Measurements from ENCODE around the gene ANXA4. TPM values are rescaled to one million over a fixed set of nuclear protein-coding genes. Genes with fewer than 3 reads are reported as not detected.
"Not testable (repeated sequence)": the region's sequence is repeated elsewhere in the genome, so short reads cannot be mapped to it uniquely, and the experiment has no call there.

Gene ANXA4
- total RNA-seq, 2 experiments from 2014 or later, result 27.6 to 28.0 TPM

DNA sequence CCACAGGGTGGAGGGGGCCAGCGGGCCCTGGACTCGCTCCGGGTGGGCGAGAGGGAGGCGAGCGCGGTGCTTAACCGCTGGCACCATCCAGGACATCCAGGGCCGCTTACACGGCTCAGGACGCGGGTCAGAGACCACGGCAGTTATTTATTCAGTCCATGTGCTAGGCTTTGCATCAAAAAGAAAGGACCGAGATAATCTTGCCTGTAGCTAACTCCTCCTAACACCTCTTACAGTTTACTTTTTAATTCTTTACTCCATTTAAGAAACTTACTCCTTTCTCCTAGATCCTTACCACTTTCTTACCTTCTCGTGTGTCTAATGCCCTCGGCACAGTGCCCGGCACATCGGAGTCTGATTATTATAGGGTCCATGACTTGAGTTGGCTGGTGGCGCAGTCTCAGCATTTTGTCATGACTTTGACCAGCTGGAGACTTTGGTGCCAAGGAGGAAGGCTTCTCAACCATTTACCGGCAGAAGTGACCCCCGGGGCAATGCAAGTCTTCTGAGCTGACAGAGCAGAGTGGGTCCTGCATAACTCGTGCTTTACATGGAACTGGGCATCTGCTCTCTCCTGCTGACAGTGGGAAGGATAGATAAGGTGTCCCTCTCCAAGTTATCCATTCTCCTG is 503 bp downstream of the ANXA4 start:
- ChIA-PET POLR2A (interaction anchor here (1.1 kb wide), 1 partner anchor 515 kb away, joined by 3 read pairs; the partner anchor contains the start of gene PCYOX1), CTCF (interaction anchor here (0.6 to 4.4 kb wide), 5 partner anchors 9 to 24 kb away, joined by 3 to 27 read pairs (median 3); no protein-coding TSS in a partner anchor)

DNA sequence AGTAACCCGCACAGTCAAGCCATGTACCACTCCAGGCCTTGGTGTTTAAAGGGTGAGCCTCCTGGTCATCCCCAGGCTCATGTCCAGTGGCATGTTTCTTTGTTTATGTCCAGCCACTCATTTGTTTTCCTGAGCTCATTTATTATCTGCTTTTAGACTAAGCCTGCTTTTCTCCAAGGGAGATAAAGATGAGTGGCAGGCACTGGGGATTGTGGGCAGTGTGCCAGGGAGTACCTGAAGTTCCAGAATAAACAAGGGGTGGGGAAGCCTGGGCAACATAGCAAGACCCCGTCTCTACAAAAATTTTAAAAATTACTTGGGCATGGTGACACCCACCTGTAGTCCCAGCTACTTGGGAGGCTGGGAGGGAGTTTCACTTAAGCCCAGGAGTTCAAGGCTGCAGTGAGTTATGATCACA is 1.9 kb downstream of the ANXA4 start:
- ChIA-PET CTCF (interaction anchor here (0.6 to 1.8 kb wide), 3 partner anchors 15 to 123 kb away, joined by 3 to 8 read pairs (median 7); no protein-coding TSS in a partner anchor), POLR2A (no interaction called here)

DNA sequence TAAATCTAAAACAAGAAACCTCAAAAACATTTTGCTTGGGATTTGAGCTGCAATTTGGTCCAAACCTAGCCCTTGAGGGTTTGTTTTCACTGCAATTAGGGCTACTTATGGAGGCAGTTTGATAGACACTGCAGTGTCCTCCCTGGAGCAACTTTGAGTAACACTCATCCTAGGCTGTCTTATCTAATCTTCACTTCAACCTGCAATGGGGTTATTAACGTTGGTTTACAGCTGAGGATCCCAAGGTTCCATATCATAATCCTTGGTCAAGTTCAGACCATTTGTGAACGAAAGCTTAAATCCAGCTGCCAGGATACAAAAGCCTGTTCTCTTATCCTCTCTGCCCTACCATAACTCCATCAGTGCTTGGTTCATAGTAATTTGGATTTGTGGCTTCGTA is 2.5 kb downstream of the ANXA4 start:
- POLR2A ChIA-PET, result no interaction called here
- CTCF ChIA-PET, result interaction anchor here (0.6 to 2.5 kb wide), 4 partner anchors 14 to 122 kb away, joined by 3 to 8 read pairs (median 7); no protein-coding TSS in a partner anchor

DNA sequence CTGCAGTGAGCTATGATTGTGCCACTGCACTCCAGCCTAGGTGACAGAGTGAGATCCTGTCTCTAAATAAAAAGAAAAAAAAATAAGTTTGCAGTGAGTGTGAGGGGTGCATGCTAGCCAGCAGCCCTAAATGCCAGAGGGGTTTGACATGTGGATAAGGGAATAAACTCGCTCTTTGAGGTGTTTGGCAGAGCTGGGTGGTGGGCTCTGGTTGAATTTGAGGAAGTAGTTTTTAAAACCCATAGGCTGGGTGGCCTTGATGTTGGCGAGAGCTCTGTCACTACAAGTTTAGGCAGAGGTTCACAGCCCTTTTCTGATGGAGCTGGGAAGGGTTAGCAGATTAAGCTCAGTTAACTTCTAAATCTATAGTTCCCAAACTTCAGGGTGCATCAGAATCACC is 3.1 kb downstream of the ANXA4 start:
- CTCF ChIA-PET, result interaction anchor here (1.1 to 2.5 kb wide), 2 partner anchors 14 to 71 kb away, joined by 7 read pairs; no protein-coding TSS in a partner anchor
- POLR2A ChIA-PET, result no interaction called here

DNA sequence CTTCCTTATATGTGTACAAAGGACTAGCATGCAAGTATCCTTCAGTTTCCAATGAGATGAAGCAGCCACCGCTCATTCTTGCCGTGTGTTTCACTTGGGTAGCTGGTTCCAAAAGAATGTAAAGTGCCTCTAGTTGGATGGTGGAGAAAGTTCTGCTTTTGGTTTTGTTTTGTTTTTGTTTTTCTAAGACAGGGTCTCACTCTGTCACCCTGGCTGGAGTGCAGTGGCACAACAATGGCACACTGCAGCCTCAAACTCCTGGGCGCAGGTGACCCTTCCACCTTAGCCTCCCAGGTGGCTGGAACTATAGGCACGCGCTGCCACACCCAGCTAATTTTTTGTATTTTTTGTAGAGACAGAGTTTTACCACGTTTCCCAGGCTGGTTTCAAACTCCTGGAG is 8.3 kb downstream of the ANXA4 start:
- ChIA-PET POLR2A (no interaction called here), CTCF (interaction anchor here (1.0 to 2.6 kb wide), 2 partner anchors 13 to 26 kb away, joined by 3 to 10 read pairs; no protein-coding TSS in a partner anchor)

DNA sequence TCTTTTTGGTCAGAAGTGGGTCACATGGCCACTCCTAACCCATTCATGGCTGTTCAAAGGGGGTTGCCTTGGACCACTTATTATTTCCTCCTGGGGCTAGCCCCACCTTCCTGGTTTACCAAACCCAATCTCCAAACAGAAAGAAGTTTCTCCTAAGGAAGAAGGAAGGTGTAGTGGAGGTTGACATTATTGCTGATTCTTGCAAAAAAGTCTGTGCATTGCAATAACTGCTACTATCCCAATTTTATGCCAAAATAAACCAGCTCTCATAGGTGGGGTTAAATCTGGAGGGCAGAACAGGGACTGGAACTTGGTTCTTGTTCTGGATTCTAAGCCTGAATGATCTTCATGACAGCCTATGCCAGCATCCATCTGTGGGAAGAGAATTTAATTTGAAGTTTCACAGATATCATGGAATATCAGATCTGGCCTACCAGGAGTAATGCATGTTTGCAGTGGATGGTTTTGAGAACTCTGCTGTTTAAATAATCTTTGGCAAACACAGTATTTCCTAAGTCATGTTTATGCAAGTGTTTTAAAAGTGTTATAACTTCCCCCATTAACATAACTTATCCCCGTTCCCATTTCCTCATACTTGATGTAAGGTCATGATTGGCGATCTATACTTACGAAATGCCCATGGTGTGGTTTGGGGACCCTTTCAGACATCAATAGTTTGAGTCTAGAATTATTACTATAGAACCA is 11.9 kb downstream of the ANXA4 start:
- POLR2A ChIA-PET, result no interaction called here
- CTCF ChIA-PET, result no interaction called here

DNA sequence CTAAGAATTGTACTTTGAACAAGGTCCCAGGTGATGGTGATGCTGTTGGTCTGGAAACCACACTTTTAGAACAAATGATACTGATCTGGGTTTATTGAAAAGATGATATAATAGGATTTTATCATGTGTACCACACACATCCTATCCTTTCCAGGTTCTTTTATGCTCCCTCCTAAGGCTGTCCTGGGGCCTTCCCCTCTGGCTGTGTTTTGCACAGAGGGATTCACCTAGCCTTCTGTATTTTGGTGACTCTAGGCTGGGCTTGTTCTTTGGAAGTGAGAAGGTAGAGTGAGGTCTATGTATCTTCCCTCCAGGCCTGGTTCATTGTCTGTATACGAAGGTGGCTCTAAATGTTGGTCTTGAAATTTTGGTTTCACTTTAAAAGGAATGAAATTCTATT is 12.7 kb downstream of the ANXA4 start:
- ChIA-PET POLR2A (no interaction called here), CTCF (no interaction called here)

DNA sequence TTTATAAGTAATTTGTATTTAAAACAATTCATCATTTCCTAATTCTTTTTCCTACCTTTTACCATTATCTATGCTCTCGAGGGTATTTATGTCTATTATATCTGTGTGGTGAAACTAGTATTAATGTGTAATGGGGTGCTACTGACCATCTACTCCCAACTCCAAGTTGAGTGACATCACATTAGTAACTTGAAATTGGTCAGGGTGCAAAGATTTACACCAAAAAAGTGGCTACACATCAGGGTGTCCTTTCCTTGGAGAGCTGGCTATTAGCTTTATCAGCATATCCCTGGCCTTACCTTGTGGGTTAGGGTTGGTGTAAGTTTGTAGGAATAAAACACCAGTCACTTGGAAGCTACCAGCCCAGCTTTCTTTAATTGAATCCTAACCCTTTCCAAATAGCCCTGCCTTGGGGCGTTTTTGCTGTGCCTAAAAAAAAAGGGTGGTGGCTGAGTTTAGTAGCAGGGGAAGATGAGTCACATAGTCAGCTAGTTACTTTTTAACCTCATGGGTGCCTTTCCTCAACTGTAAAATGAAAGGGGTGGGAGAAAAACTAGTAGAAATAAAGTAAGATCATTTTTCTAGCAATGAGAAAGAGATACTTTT is 14.0 kb downstream of the ANXA4 start:
- ChIA-PET POLR2A (interaction anchor here (0.7 to 1.3 kb wide), 2 partner anchors 15 to 158 kb away, joined by 3 to 5 read pairs; no protein-coding TSS in a partner anchor), CTCF (interaction anchor here (1.0 to 1.4 kb wide), 2 partner anchors 13 to 31 kb away, joined by 3 read pairs; no protein-coding TSS in a partner anchor)

DNA sequence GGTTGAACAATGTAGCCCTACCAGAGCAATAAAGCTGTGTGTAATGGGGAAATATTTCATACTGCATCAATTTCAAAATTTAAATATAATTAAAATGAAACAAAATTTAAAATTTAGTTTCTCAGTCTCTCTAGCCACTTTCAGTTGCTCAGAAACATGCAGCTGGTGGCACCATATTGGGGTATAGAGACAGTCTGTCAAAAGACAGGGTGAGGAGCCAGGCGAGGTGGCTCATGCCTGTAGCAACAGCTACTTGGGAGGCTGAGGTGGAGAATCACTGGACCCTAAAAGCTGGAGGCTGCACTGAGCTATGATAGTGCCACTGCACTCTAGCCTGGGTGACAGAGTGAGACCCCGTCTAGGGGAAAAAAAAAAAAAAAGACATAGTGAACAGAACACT is 20.1 kb downstream of the ANXA4 start:
- CTCF ChIA-PET, result no interaction called here
- POLR2A ChIA-PET, result interaction anchor here (0.6 kb wide), 2 partner anchors 37 kb away, joined by 3 to 6 read pairs; no protein-coding TSS in a partner anchor

DNA sequence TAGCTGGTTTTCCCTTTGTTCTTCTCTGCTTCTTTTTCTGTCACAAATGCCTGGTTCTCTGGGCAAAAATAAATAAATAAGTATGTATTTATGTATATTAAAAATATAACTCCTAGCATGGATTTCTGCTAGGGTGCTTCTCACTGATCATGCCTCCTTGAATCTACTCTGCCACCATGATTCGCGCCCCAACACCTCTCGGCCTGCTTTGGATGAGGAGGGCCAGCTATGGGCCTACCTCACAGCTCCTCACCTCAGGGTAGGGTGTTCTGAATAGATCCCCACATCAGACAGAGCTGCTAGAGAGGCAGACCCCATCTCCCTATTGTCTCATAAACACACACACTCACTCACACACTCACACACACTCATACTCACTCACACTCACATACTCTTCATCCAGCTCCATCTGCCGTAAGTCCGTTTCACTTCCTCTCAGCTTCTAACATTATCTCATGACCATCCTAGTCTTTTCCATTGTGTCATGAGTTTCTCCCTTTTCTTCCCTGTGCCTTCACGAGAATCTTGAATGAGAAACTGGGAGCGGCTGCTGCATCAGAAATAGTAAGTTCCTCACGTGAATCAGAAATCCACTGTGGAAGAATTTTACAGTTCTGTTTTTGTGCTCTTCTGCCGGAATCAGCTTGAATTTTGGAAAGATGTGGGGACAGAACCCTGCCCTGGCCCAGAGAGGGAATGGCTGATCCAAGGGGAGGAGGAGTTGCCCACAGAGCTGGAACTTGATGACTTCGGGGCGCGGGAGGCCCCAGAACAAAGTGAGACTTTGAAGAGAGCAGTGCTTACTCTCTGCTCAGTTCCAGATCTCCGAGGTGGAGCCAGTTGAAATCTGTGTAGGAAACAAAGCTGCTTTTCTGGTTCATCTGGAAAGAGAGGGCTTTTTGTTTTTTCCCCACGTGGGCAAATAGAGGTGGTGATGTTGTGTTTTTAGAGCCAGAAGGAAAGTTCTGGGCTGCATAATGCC is 20.9 kb downstream of the ANXA4 start:
- ChIA-PET CTCF (interaction anchor here (0.7 to 1.2 kb wide), 3 partner anchors 12 to 1495 kb away, joined by 3 read pairs; no protein-coding TSS in a partner anchor), POLR2A (interaction anchor here (0.6 kb wide), 1 partner anchor 37 kb away, joined by 3 read pairs; no protein-coding TSS in a partner anchor)

DNA sequence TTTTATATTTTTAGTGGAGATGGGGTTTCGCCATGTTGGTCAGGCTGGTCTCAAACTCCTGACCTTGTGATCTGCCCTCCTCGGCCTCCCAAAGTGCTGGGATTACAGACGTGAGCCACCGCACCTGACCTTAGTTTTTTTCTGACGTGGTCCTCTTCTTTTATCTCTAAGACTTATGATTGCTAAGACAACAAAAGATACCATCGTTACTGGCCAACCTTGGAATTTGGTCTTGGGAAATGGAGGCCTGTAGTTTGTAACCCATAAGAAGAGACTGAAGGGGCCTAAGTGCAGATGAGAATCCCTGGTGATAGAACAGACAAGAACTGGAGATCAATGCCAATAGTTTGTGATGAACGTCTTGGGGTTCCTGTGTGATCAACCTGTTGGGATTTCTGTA is 21.9 kb downstream of the ANXA4 start:
- CTCF ChIA-PET, result interaction anchor here (0.9 to 1.2 kb wide), 2 partner anchors 13 to 23 kb away, joined by 3 read pairs; no protein-coding TSS in a partner anchor
- POLR2A ChIA-PET, result not testable (repeated sequence)

DNA sequence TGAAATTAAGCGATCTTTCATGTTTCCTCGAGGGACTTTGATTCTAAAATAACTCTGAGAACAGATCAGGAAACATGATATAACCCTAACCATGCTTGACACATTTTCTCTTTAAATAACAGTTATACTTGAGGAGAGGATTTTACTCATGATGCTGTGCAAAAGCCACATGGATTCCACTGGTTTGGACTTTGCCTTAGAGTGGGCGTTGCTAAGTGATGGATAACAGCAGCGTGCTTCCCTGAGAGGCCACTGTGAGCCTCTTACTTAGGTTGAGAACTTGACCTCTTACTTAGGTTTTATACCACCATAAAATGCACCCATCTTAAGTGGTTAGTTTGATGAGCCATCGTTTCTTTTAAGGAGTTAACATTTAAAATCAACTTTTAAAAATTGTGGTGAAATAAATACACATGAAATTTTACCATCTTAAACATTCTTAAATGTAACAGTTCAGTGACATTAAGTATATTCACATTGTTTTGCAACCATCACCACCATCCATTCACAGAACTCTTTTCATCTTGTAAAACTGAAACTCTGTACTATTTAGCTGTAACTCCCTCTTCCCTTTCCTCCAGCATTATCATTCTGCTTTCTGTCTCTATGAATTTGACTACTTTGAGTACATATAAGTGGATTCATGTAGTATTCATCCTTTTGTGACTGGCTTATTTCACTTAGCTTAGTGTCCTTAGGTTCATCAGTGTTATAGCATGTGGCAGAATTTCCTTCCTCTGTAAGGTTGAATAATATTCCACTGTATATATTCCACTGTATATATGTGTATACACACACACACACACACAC is 22.6 kb downstream of the ANXA4 start:
- CTCF ChIA-PET, result no interaction called here

DNA sequence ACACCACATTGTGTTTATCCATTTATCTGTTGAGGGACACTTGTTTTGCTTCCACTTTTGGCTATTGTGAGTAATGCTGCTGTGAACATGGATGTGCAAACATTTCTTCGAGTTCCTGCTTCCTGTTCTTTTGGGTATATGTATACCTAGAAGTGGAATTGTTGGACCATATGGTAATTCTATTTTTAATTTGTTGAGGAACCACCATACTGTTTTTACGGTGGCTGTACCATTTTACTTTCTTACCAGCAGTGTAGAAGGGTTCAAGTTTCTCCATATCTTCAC is 23.1 kb downstream of the ANXA4 start:
- ChIA-PET CTCF (no interaction called here), POLR2A (no interaction called here)

More for the DNA sequence above, 22.6 kb downstream of the ANXA4 start:
- POLR2A ChIA-PET, result no interaction called here

DNA sequence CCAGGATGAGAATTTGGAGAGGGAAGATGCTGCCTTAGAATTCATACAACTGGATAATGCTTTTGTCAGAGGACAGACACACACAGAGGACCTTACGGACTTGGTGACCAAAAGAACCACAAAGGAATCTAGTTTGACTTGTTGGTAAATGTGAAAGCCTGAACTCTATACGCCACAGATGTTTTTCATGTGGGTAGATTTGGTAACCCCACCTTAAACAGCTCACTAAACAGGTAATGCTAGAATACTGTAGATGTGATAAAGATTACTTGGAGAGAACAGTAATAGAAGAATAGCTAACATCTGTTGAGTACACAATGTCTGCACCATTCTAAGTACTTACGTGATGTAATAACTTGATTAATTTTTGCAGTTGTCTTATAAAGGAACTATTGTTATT is 24.1 kb downstream of the ANXA4 start:
- CTCF ChIA-PET, result interaction anchor here (0.6 kb wide), 1 partner anchor 24 kb away, joined by 3 read pairs; the partner anchor contains the start of gene ANXA4
- POLR2A ChIA-PET, result interaction anchor here (0.6 kb wide), 1 partner anchor 15 kb away, joined by 6 read pairs; no protein-coding TSS in a partner anchor

DNA sequence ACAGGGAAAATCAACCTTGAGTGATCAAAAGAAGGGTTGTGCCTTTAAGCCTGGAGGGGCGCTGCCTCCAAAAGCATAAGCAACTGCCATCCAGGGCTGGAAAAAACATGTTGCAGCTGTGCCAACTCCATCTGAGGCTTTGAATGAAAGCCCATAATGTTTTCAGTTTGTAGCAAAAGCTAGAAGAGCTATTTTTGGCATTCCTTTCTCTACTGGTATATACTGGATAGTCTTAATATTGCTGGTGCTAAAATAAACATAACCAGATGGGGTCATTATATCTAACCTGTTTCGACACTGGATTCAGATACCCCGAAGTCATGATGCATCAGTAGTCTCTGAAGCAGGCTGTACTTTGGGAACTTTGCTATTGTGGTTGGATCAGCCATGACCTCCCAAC is 25.1 kb downstream of the ANXA4 start:
- ChIA-PET POLR2A (no interaction called here), CTCF (no interaction called here)

DNA sequence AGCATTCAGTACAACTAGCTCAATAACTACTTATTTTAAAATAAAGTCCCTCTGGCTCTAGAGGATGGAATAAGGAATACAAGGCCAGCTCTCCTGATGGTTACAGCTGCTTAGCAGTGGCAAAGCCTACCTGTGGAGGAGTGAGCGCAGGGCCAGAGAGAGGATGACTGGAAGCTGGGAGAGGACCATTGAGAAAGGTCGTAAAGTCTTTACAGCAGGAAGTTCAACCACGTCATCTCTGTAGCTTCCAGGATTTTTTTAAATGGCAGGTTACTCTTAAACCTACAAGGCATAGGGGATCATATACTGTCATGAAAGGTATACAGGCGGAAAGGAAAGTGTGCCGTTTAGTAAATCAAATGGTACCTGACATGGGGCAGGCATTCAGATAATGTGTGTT is 26.3 kb downstream of the ANXA4 start:
- POLR2A ChIA-PET, result no interaction called here
- CTCF ChIA-PET, result interaction anchor here (1.1 to 1.2 kb wide), 2 partner anchors 43 to 49 kb away, joined by 3 to 4 read pairs; no protein-coding TSS in a partner anchor

DNA sequence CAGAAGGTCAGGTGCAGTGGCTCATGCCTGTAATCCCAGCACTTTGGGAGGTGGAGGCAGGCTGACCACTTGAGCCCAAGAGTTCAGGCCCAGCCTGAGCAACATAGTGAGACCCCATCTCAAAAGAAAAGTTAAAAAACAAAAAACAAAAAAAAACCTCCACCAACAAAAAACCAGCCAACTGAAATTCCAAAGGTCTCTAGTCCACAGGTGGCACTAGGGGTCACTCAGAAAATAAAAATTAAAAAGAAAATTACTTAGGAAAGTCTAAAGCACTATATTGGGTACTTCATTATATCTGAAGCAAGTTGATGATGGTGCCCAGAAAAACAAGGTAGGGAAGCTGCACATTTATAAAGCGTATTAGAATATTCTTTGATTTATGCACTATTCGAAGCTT is 26.9 kb downstream of the ANXA4 start:
- CTCF ChIA-PET, result interaction anchor here (1.1 to 1.2 kb wide), 2 partner anchors 44 to 48 kb away, joined by 3 to 4 read pairs; no protein-coding TSS in a partner anchor

DNA sequence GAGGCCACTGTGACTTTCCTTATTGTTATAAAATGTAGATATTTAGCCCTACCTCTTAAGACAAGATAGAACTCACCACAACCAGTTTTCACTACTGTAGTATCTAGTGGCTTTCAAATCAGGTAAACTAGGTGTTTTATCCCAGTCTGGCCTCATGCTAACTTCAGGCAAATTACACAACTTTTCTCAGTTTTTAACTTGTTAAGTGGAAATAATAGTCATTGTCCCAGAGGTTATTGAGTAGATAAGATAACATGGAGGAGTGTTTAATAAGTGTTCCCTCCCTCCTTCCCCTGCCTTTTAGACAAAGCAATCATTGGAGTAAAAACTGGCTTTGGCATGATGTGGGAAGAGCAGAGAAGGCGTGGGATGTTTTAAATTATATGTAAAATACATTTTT is 27.3 kb downstream of the ANXA4 start:
- ChIA-PET CTCF (no interaction called here), POLR2A (no interaction called here)

More for the DNA sequence above, 26.9 kb downstream of the ANXA4 start:
- POLR2A ChIA-PET, result no interaction called here

Measured in activated CD8-positive, alpha-beta memory T cell treated with anti-CD3 and anti-CD28 coated beads for 36 hours (primary cell).